ENCODE results near the gene PCDHGB6. TPM values are rescaled to one million over a fixed set of nuclear protein-coding genes. Genes with fewer than 3 reads are reported as not detected.
"Not testable (repeated sequence)": the region's sequence is repeated elsewhere in the genome, so short reads cannot be mapped to it uniquely, and the experiment has no call there.

The PCDHGB6 gene
- total RNA-seq, 1 donor from 2014 or later: 70.2 TPM

DNA sequence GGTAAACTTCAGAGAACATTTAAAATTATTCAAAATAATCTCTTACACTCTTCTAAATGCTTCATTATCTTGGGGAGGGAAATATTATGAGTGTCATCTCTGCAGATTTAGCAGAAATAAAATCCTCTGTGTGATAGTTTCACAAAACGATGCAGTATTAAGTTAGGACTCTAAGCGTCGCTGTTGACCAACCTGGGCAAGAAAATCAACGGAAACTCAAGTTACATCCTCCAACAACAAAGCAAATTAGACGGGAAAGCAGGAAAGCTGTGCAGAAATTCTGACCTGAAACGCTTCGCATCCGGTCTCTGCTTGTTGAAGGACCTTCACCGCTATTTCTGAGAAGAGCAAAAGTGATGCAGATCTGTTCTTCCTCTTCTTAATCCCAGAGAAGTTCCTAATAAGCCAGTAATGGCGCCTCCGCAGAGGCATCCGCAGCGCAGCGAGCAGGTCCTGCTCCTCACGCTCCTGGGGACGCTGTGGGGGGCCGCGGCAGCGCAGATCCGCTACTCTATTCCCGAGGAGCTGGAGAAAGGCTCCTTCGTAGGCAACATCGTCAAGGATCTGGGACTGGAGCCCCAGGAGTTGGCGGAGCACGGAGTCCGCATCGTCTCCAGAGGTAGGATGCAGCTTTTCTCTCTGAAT, 34.0 kb upstream of the PCDHGB6 start, which contains the start of gene PCDHGA6:
Gene PCDHGA6, plus strand, starts transcription at position 219 of the 645 bp plus-strand sequence. Its CDS starts 193 bp downstream, at position 412.
- H3K4me3 Mint-ChIP-seq (ENCODE audit: unreplicated experiment): no peak within 1 kb of the TSS
- DNase-seq (ENCODE audit: extremely low spot score, unreplicated experiment): peak; percentile 81
- H3K27me3 Mint-ChIP-seq (ENCODE audit: unreplicated experiment): no peaks in the 10 kb centered on the region
- no peaks in the 10 kb centered on the region for H3K4me1 Mint-ChIP-seq (ENCODE audit: unreplicated experiment)
- no peak within 1 kb of the TSS for H3K27ac Mint-ChIP-seq (ENCODE audit: unreplicated experiment)
- TF ChIP-seq, protein P1, sequence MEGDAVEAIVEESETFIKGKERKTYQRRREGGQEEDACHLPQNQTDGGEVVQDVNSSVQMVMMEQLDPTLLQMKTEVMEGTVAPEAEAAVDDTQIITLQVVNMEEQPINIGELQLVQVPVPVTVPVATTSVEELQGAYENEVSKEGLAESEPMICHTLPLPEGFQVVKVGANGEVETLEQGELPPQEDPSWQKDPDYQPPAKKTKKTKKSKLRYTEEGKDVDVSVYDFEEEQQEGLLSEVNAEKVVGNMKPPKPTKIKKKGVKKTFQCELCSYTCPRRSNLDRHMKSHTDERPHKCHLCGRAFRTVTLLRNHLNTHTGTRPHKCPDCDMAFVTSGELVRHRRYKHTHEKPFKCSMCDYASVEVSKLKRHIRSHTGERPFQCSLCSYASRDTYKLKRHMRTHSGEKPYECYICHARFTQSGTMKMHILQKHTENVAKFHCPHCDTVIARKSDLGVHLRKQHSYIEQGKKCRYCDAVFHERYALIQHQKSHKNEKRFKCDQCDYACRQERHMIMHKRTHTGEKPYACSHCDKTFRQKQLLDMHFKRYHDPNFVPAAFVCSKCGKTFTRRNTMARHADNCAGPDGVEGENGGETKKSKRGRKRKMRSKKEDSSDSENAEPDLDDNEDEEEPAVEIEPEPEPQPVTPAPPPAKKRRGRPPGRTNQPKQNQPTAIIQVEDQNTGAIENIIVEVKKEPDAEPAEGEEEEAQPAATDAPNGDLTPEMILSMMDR (IDR thresholded peaks at IDR 0.05): no peak
- peaks cover 22% of the 10 kb centered on the region for H3K9me3 Mint-ChIP-seq (ENCODE audit: unreplicated experiment)
- no peaks in the 10 kb centered on the region for H3K36me3 Mint-ChIP-seq (ENCODE audit: unreplicated experiment)

DNA sequence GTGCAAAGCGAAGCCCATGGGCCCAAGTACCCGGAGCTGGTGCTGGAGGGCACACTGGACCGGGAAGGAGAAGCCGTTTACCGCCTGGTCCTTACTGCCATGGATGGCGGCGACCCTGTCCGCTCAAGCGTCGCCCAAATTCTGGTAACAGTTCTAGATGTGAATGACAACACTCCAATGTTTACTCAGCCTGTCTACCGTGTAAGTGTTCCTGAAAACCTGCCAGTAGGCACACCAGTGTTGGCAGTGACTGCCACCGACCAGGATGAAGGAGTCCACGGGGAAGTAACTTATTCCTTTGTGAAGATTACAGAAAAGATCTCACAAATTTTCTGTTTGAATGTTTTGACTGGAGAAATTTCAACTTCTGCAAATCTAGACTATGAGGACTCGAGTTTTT, 33.2 kb upstream of the PCDHGB6 start:
- Mint-ChIP-seq H3K27ac (ENCODE audit: unreplicated experiment) (no peak overlapping the region), H3K36me3 (ENCODE audit: unreplicated experiment) (no peaks in the 10 kb centered on the region), H3K4me3 (ENCODE audit: unreplicated experiment) (no peak overlapping the region), H3K4me1 (ENCODE audit: unreplicated experiment) (no peaks in the 10 kb centered on the region), H3K27me3 (ENCODE audit: unreplicated experiment) (no peaks in the 10 kb centered on the region), H3K9me3 (ENCODE audit: unreplicated experiment) (peaks cover 29% of the 10 kb centered on the region)
- TF ChIP-seq, protein P1 (IDR thresholded peaks at IDR 0.05): no peak
- peak; percentile 80 for DNase-seq (ENCODE audit: extremely low spot score, unreplicated experiment)

DNA sequence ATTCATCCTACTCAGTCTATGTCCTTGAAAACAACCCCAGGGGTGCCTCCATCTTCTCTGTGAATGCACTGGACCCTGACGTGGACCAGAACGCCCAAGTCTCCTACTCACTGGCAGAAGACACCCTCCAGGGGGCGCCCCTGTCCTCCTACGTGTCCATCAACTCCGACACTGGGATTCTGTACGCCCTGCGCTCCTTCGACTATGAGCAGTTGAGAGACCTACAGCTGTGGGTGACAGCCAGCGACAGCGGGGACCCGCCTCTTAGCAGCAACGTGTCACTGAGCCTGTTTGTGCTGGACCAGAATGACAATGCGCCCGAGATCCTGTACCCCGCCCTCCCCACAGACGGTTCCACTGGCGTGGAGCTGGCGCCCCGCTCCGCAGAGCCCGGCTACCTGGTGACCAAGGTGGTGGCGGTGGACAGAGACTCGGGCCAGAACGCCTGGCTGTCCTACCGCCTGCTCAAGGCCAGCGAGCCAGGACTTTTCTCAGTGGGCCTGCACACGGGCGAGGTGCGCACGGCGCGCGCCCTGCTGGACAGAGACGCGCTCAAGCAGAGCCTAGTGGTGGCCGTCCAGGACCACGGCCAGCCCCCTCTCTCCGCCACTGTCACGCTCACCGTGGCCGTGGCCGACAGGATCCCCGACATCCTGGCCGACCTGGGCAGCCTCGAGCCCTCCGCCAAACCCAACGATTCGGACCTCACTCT, 32.2 kb upstream of the PCDHGB6 start:
- H3K4me3 Mint-ChIP-seq (ENCODE audit: unreplicated experiment); DNase-seq (ENCODE audit: extremely low spot score, unreplicated experiment); H3K4me1 Mint-ChIP-seq (ENCODE audit: unreplicated experiment); H3K36me3 Mint-ChIP-seq (ENCODE audit: unreplicated experiment); H3K27me3 Mint-ChIP-seq (ENCODE audit: unreplicated experiment); H3K27ac Mint-ChIP-seq (ENCODE audit: unreplicated experiment): not testable (repeated sequence)
- H3K9me3 Mint-ChIP-seq (ENCODE audit: unreplicated experiment): peaks cover 35% of the 10 kb centered on the region

DNA sequence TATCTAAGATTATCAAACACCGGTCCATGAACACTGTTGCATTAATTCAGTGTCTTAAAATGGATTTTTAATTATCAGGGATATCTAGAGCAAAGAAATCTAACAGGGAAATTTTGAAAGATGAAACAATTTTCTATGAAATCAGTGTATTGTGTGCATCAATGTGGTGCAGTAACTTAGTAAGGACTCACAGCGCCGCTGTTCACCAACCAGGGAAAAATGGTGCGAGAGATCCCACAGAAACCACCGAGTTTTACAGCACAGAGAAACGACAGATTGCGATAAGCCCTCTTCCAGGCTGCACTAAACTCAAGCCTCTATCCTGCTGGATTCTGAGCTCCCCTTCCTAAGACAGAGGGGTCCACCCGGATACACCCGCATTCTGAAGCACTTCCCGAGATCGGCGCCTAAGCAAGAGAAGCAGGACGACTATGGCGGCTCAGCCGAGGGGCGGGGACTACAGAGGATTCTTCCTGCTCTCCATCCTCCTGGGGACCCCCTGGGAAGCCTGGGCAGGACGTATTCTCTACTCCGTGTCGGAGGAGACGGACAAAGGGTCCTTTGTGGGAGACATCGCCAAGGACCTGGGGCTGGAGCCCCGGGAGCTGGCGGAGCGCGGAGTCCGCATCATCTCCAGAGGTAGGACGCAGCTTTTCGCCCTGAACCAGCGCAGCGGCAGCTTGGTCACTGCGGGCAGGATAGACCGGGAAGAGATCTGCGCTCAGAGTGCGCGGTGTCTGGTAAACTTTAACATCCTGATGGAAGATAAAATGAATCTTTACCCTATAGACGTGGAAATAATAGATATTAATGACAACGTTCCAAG, 25.1 kb upstream of the PCDHGB6 start, which contains the start of gene PCDHGA7:
Gene PCDHGA7, plus strand, starts transcription at position 274 of the 826 bp plus-strand sequence. Its CDS starts 158 bp downstream, at position 432.
- peaks cover 28% of the 10 kb centered on the region for H3K9me3 Mint-ChIP-seq (ENCODE audit: unreplicated experiment)
- no peak for DNase-seq (ENCODE audit: extremely low spot score, unreplicated experiment)
- no peak within 1 kb of the TSS for H3K27ac Mint-ChIP-seq (ENCODE audit: unreplicated experiment)
- H3K36me3 Mint-ChIP-seq (ENCODE audit: unreplicated experiment): no peaks in the 10 kb centered on the region
- H3K4me1 Mint-ChIP-seq (ENCODE audit: unreplicated experiment): no peaks in the 10 kb centered on the region
- no peaks in the 10 kb centered on the region for H3K27me3 Mint-ChIP-seq (ENCODE audit: unreplicated experiment)
- no peak within 1 kb of the TSS for H3K4me3 Mint-ChIP-seq (ENCODE audit: unreplicated experiment)
- TF ChIP-seq, protein P1 (IDR thresholded peaks at IDR 0.05): no peak

DNA sequence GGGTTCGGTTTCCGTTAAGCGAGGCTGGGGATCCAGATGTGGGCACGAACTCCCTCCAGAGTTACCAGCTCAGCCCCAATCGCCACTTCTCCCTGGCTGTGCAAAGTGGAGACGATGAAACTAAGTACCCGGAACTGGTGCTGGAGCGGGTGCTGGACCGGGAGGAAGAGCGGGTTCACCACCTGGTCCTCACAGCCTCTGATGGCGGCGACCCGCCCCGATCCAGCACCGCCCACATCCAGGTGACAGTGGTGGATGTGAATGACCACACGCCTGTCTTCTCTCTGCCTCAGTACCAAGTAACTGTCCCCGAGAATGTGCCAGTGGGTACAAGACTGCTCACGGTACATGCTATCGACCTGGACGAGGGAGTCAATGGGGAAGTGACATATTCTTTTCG, 24.5 kb upstream of the PCDHGB6 start:
- H3K9me3 Mint-ChIP-seq (ENCODE audit: unreplicated experiment): peaks cover 30% of the 10 kb centered on the region
- H3K4me1 Mint-ChIP-seq (ENCODE audit: unreplicated experiment): no peaks in the 10 kb centered on the region
- DNase-seq (ENCODE audit: extremely low spot score, unreplicated experiment): no peak

More for the DNA sequence above, 24.5 kb upstream of the PCDHGB6 start:
- peaks cover under 1% of the 10 kb centered on the region for H3K36me3 Mint-ChIP-seq (ENCODE audit: unreplicated experiment)
- no peak overlapping the region for H3K27ac Mint-ChIP-seq (ENCODE audit: unreplicated experiment)
- TF ChIP-seq, protein P1 (IDR thresholded peaks at IDR 0.05): no peak
- no peaks in the 10 kb centered on the region for H3K27me3 Mint-ChIP-seq (ENCODE audit: unreplicated experiment)
- no peak overlapping the region for H3K4me3 Mint-ChIP-seq (ENCODE audit: unreplicated experiment)

Measured in osteocyte (in vitro differentiated cells).